C4-2B (cell line): ENCODE data around the gene MEIS2.

Source experiments
- ZFX ChIP-seq: fragments of 450-650 bp; IDR thresholded peaks from 2 replicates; pipeline ENCODE4 v1.6.1; 2017
- TF ChIP-seq, protein P1 (sequence below): fragments of 450-650 bp; conservative IDR thresholded peaks from 2 replicates; pipeline ENCODE4 v1.5.1; 2017; ENCODE audit warnings: mild to moderate bottlenecking

DNA sequence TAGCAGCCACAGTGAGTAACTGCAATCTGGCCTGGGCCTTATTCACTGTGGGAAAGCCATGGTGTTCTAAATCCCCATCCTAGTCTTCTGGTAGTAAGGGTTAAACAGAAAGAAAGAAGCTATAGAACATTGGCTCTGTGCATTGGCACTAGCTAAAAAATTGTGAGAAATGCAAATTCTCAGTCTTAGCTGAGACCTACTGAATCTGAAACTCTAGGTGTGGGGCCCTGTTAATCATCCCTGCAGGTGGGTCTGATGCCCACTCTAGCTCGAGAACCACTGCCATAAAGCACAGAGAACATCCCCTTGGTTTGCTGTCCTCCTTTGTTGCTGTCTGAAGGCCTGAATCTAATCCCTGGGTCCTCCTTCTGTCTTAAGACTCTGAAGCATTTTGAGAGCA lies 59.3 kb downstream of the MEIS2 start:
- TF ChIP-seq, protein P1, sequence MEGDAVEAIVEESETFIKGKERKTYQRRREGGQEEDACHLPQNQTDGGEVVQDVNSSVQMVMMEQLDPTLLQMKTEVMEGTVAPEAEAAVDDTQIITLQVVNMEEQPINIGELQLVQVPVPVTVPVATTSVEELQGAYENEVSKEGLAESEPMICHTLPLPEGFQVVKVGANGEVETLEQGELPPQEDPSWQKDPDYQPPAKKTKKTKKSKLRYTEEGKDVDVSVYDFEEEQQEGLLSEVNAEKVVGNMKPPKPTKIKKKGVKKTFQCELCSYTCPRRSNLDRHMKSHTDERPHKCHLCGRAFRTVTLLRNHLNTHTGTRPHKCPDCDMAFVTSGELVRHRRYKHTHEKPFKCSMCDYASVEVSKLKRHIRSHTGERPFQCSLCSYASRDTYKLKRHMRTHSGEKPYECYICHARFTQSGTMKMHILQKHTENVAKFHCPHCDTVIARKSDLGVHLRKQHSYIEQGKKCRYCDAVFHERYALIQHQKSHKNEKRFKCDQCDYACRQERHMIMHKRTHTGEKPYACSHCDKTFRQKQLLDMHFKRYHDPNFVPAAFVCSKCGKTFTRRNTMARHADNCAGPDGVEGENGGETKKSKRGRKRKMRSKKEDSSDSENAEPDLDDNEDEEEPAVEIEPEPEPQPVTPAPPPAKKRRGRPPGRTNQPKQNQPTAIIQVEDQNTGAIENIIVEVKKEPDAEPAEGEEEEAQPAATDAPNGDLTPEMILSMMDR = no peak
- no peak for TF ChIP-seq ZFX
